PC-9 (cell line): ENCODE measurements around the gene EYS. TPM values are rescaled to one million over a fixed set of nuclear protein-coding genes. Genes with fewer than 3 reads are reported as not detected.

Experiments
- BruUV-seq: library from RNA; stranded (reverse); fragments of 400-500 nt; replicated peaks from 2 replicates; lab custom pipeline; 2021; lab: Mats Ljungman, UMichigan
- CTCF ChIA-PET: fragments of 300-600 bp; sonication (Branson Sonifier 250); formaldehyde crosslinking; loops from one replicate; lab custom pipeline; 2022; ENCODE audit warnings: antibody characterized with exemption; lab: Charles Lee
- POLR2A ChIA-PET: fragments of 300-600 bp; sonication (Branson Sonifier 250); formaldehyde crosslinking; loops from one replicate; lab custom pipeline; 2022; ENCODE audit warnings: antibody characterized with exemption; ENCODE audit not compliant: unreplicated experiment; lab: Charles Lee
- DNase-seq, 2 experiments: peaks; one replicate each; pipeline versions ENCODE4 v3.0.0 to v3.0.0-alpha.2; 2015 to 2022; ENCODE audit warnings: mixed read lengths in 1 of 2
- H2AFZ ChIP-seq: fragments of 200-600 bp; sonication (generic); 2 replicates; pipeline ENCODE4 v1.8.1; 2017; ENCODE audit warnings: antibody characterized with exemption
- H3F3A ChIP-seq: fragments of 200-600 bp; sonication (generic); 2 replicates; pipeline ENCODE4 v1.8.1; 2017; ENCODE audit warnings: antibody characterized with exemption, mild to moderate bottlenecking, low read depth; ENCODE audit not compliant: insufficient read depth
- H3K27ac ChIP-seq: fragments of 200-600 bp; sonication (generic); 2 replicates; pipeline ENCODE4 v1.6.1; 2016; ENCODE audit warnings: mixed run types
- H3K27me3 ChIP-seq: fragments of 200-600 bp; sonication (generic); 2 replicates; pipeline ENCODE4 v1.6.1; 2016; ENCODE audit warnings: low read depth, mixed run types; ENCODE audit not compliant: insufficient read depth
- H3K36me3 ChIP-seq: fragments of 200-600 bp; sonication (generic); 2 replicates; pipeline ENCODE4 v1.6.1; 2016; ENCODE audit warnings: low read depth, mixed run types
- H3K4me1 ChIP-seq: fragments of 200-600 bp; sonication (generic); replicated peaks from 2 replicates; pipeline ENCODE4 v1.6.1; 2016; ENCODE audit warnings: mixed run types; ENCODE audit not compliant: insufficient read depth
- H3K4me2 ChIP-seq: fragments of 200-600 bp; sonication (generic); 2 replicates; pipeline ENCODE4 v1.6.1; 2017; ENCODE audit warnings: mixed run types
- H3K4me3 ChIP-seq: fragments of 200-600 bp; sonication (generic); 2 replicates; pipeline ENCODE4 v1.6.1; 2016; ENCODE audit warnings: mixed run types
- H3K79me2 ChIP-seq: fragments of 200-600 bp; sonication (generic); 2 replicates; pipeline ENCODE4 v1.6.1; 2017; ENCODE audit warnings: low read depth, mixed run types
- H3K9me2 ChIP-seq: fragments of 200-600 bp; sonication (generic); 2 replicates; pipeline ENCODE4 v1.8.1; 2017; ENCODE audit warnings: mild to moderate bottlenecking; ENCODE audit not compliant: insufficient read depth
- H3K9me3 ChIP-seq: fragments of 200-600 bp; sonication (generic); 2 replicates; pipeline ENCODE4 v1.8.1; 2016; ENCODE audit warnings: low read depth; ENCODE audit not compliant: insufficient read depth
- H4K20me1 ChIP-seq: fragments of 200-600 bp; sonication (generic); 2 replicates; pipeline ENCODE4 v1.8.1; 2017; ENCODE audit not compliant: insufficient read depth
- CTCF ChIP-seq: fragments of 200-600 bp; sonication (generic); conservative IDR thresholded peaks from 2 replicates; pipeline ENCODE4 v1.6.1; 2017; ENCODE audit warnings: mixed run types, antibody characterized with exemption, mild to moderate bottlenecking, moderate library complexity
- EZH2 ChIP-seq: fragments of 200-600 bp; sonication (generic); IDR thresholded peaks from 2 replicates; pipeline ENCODE4 v1.8.0; 2017; ENCODE audit warnings: antibody characterized with exemption, low read depth
- intact Hi-C: fragments of 100-400 bp; cut with micrococcal nuclease; formaldehyde crosslinking; loops from one replicate; pipeline ENCODE4 v1.10.0; 2022; ENCODE audit not compliant: unreplicated experiment
- total RNA-seq: library from RNA; stranded (reverse); gene quantifications from 2 replicates; pipeline ENCODE4 v1.2.3, GENCODE V29; 2021

The EYS gene
- total RNA-seq, 1 experiment from 2014 or later = not detected

- no peaks in the 10 kb centered on the region for H4K20me1 ChIP-seq
- ChIA-PET CTCF (no interaction called here), POLR2A (no interaction called here)
- DNase-seq = no peak
- H3K36me3 ChIP-seq = no peaks in the 10 kb centered on the region
- H3K4me2 ChIP-seq = no peak overlapping the region
- H3K79me2 ChIP-seq = no peaks in the 10 kb centered on the region
- no peaks in the 10 kb centered on the region for H3K4me1 ChIP-seq
- BruUV-seq = no TSS peak
- H3K9me3 ChIP-seq = no peaks in the 10 kb centered on the region
- H3K4me3 ChIP-seq = no peak overlapping the region
- no peak overlapping the region for H3K27ac ChIP-seq
- H3K27me3 ChIP-seq = no peaks in the 10 kb centered on the region
- no peak for TF ChIP-seq CTCF
- TF ChIP-seq EZH2 = no peak
- no peak overlapping the region for H2AFZ ChIP-seq
- no peaks in the 10 kb centered on the region for H3F3A ChIP-seq
- intact Hi-C loops = no loop called here
- H3K9me2 ChIP-seq = no peaks in the 10 kb centered on the region
These were observed 583.5 kb downstream of the EYS start for GRCh38 chr6:65123521-65123920.

GRCh38 chr6:65117817-65118409 is 589.1 kb downstream of the EYS start:
- POLR2A ChIA-PET = no interaction called here
- CTCF ChIA-PET = no interaction called here
- H4K20me1 ChIP-seq = no peaks in the 10 kb centered on the region

GRCh38 chr6:65116326-65116725 is 590.7 kb downstream of the EYS start:
- no peaks in the 10 kb centered on the region for H3K36me3 ChIP-seq
- ChIA-PET CTCF (no interaction called here), POLR2A (no interaction called here)
- H3K27me3 ChIP-seq = no peaks in the 10 kb centered on the region
- DNase-seq = no peak
- H3K27ac ChIP-seq = no peak overlapping the region
- no peak overlapping the region for H3K4me3 ChIP-seq
- no peaks in the 10 kb centered on the region for H3K9me3 ChIP-seq
- no peaks in the 10 kb centered on the region for H3K79me2 ChIP-seq
- H3F3A ChIP-seq = no peaks in the 10 kb centered on the region
- H2AFZ ChIP-seq = no peak overlapping the region
- no peak overlapping the region for H3K4me2 ChIP-seq
- H3K9me2 ChIP-seq = no peaks in the 10 kb centered on the region
- intact Hi-C loops = no loop called here
- no peak for TF ChIP-seq EZH2
- TF ChIP-seq CTCF = no peak
- BruUV-seq = no TSS peak
- no peaks in the 10 kb centered on the region for H4K20me1 ChIP-seq
- H3K4me1 ChIP-seq = no peaks in the 10 kb centered on the region

More at GRCh38 chr6:65117817-65118409, 589.1 kb downstream of the EYS start:
- no peak overlapping the region for H2AFZ ChIP-seq
- no peaks in the 10 kb centered on the region for H3K79me2 ChIP-seq
- H3K4me3 ChIP-seq = no peak overlapping the region
- H3K4me2 ChIP-seq = no peak overlapping the region
- H3K27ac ChIP-seq = no peak overlapping the region
- no peaks in the 10 kb centered on the region for H3K36me3 ChIP-seq
- no peaks in the 10 kb centered on the region for H3F3A ChIP-seq
- H3K4me1 ChIP-seq = no peaks in the 10 kb centered on the region
- intact Hi-C loops = no loop called here
- H3K9me2 ChIP-seq = no peaks in the 10 kb centered on the region
- no peak for TF ChIP-seq CTCF
- no peak for TF ChIP-seq EZH2
- no peak for DNase-seq
- no peaks in the 10 kb centered on the region for H3K9me3 ChIP-seq
- no TSS peak for BruUV-seq
- H3K27me3 ChIP-seq = no peaks in the 10 kb centered on the region
